ENCODE results near the gene TRAF1. TPM values are rescaled to one million over a fixed set of nuclear protein-coding genes. Genes with fewer than 3 reads are reported as not detected.

The TRAF1 gene
- total RNA-seq, 1 experiment from 2014 or later = 1.4 TPM

DNA sequence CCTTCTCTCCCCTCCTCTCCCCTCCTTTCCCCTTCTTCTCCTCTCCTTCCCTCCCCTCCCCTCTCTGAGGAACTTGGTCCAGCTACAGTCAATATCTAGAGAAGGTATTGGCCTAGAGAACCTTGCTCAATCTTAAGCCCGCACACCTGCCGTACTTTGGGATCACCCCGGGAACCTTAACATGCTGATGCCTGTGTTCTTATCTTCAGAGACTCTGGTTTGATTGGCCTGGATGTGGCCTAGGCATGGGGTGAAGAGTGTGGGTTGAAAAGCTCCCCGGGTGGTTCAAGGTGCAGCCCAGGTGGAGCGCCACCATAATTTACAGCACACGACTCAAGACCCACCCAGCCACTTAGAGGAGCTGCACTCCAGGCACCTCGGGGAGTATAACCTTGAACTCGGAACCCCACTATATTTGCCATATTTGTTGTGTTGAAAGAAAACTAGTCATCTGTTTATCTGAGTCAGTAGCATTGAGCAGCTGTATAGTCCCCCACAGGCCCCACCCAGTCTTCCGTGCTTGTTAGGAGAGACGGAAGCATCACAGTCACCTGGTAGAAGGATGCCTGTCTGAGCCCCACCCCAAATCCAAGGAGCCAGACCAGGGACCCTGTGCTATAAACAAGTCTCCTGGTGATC lies 35.2 kb downstream of the TRAF1 start:
- H3K27ac ChIP-seq (ENCODE audit: insufficient read length, low read depth, low read length) = no peak overlapping the region
- H3T11ph ChIP-seq (ENCODE audit: low read length) = no peak overlapping the region
- H3K56ac ChIP-seq (ENCODE audit: insufficient read length, low read depth, low read length) = no peak overlapping the region
- no peaks in the 10 kb centered on the region for H3K79me2 ChIP-seq (ENCODE audit: insufficient read depth, low read length)
- no CpG with 5 or more reads among the region's 10 CpGs for WGBS (ENCODE audit: extremely low coverage, insufficient read length, low lambda C conversion rate)
- H2BK120ac ChIP-seq (ENCODE audit: low read depth, low read length, poor library complexity, severe bottlenecking) = no peak overlapping the region
- no peaks in the 10 kb centered on the region for H3K9me3 ChIP-seq (ENCODE audit: control insufficient read depth, low read depth, low read length)
- no peak overlapping the region for H4K8ac ChIP-seq (replicated peaks; ENCODE audit: insufficient read length, low read depth, low read length)
- H2BK12ac ChIP-seq (ENCODE audit: insufficient read length, low read depth, low read length) = no peak overlapping the region
- no peaks in the 10 kb centered on the region for H3K36me3 Mint-ChIP-seq (ENCODE audit: insufficient read depth in 1 of 3, low read depth in 3 of 3)
- DNase-seq = no peak
- TF ChIP-seq, protein P1, sequence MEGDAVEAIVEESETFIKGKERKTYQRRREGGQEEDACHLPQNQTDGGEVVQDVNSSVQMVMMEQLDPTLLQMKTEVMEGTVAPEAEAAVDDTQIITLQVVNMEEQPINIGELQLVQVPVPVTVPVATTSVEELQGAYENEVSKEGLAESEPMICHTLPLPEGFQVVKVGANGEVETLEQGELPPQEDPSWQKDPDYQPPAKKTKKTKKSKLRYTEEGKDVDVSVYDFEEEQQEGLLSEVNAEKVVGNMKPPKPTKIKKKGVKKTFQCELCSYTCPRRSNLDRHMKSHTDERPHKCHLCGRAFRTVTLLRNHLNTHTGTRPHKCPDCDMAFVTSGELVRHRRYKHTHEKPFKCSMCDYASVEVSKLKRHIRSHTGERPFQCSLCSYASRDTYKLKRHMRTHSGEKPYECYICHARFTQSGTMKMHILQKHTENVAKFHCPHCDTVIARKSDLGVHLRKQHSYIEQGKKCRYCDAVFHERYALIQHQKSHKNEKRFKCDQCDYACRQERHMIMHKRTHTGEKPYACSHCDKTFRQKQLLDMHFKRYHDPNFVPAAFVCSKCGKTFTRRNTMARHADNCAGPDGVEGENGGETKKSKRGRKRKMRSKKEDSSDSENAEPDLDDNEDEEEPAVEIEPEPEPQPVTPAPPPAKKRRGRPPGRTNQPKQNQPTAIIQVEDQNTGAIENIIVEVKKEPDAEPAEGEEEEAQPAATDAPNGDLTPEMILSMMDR (conservative IDR thresholded peaks at IDR 0.05) = no peak
- H2BK20ac ChIP-seq (ENCODE audit: low read depth, low read length, poor library complexity, severe bottlenecking) = no peak overlapping the region
- H3K27me3 Mint-ChIP-seq (ENCODE audit: low read depth) = peaks cover 13% of the 10 kb centered on the region
- no peaks in the 10 kb centered on the region for H3K27me3 ChIP-seq (ENCODE audit: insufficient read depth, low read length)
- no peak overlapping the region for H4K91ac ChIP-seq (ENCODE audit: insufficient read length, low read depth, low read length)
- no peak overlapping the region for H3K4ac ChIP-seq (ENCODE audit: low read depth, low read length)
- H3K14ac ChIP-seq (ENCODE audit: insufficient read depth, low read length) = no peak overlapping the region
- no peak overlapping the region for H3K18ac ChIP-seq (ENCODE audit: insufficient read length, low read depth, low read length)
- H3K4me3 Mint-ChIP-seq = no peak overlapping the region
- no peaks in the 10 kb centered on the region; the same call in 1 of the 2 replicates for H3K4me1 ChIP-seq (ENCODE audit: insufficient read depth, low read length)
- H3K9me3 Mint-ChIP-seq = no peaks in the 10 kb centered on the region
- H3K4me2 ChIP-seq (ENCODE audit: insufficient read depth, insufficient read length, low read length) = no peak overlapping the region
- H3K79me1 ChIP-seq (ENCODE audit: insufficient read depth, low read depth, low read length, poor library complexity, severe bottlenecking) = no peaks in the 10 kb centered on the region
- no peak overlapping the region for H2AK5ac ChIP-seq (ENCODE audit: insufficient read length, low read length)
- no peak overlapping the region for H2BK5ac ChIP-seq (ENCODE audit: insufficient read length, low read length)
- H2AFZ ChIP-seq (ENCODE audit: low read length) = no peak overlapping the region
- peaks cover 12 to 19% of the 10 kb centered on the region in 2 experiments for H3K4me1 Mint-ChIP-seq
- no peaks in the 10 kb centered on the region for H3K23me2 ChIP-seq (ENCODE audit: insufficient read length, low read depth, low read length, poor library complexity, severe bottlenecking)
- no peak overlapping the region for H2BK15ac ChIP-seq (ENCODE audit: low read depth, low read length)
- no peak overlapping the region for H3K23ac ChIP-seq (ENCODE audit: insufficient read length, low read depth, low read length)
- H4K5ac ChIP-seq (ENCODE audit: insufficient read length, low read depth, low read length) = no peak overlapping the region
- no peak overlapping the region; a peak in 1 of 7 replicates for H3K27ac Mint-ChIP-seq
- no peak overlapping the region for H3K9ac ChIP-seq (ENCODE audit: extremely low read depth, insufficient read length, low read length)
- no peaks in the 10 kb centered on the region for H4K20me1 ChIP-seq (ENCODE audit: control insufficient read depth, insufficient read depth, insufficient read length)
